GM19099 (cell line): ENCODE results near the gene COPS4.

Experiments
- POLR2A ChIP-seq: IDR thresholded peaks from 3 replicates; pipeline ENCODE4 v1.6.1; 2011; ENCODE audit warnings: low read depth; ENCODE audit not compliant: insufficient read length; ENCODE audit errors: extremely low read depth

COPS4 gene

GRCh38 chr4:83013902-83014301 is 21.1 kb upstream of the COPS4 start:
- no peak for TF ChIP-seq POLR2A

DNA sequence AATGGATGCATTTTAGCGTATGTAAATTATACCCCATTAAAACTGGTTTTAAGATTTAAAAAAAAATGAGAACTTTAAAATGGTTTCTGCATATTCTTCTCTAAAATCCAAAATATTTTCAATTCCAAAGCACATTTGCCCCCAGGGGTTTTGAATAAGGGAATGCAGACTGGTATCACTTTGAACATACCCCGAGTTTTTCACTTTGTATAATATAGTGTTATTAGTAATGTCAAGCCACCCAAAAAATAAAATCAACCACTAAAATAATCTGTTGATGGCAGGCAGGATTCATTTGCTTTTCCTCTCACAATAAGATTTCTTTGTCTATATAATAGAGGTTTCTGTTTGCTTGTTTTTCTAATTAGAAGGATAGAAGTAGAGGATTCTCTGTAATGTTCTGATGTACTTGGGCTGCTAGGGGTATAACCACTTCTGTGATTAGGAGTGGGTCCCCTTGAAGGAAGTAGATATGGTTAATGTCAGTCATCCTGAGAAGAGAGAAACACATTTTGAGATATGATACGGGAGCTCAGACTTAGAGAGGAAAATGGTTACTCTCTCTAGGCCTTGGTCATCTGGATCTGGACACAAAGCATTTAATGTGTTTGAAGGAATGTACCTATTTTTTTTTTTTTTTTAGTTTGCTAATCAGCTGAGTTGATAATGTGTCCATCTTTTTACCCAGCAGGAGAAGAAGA is 15.0 kb upstream of the COPS4 start:
- no peak for TF ChIP-seq POLR2A

GRCh38 chr4:83022724-83023450 is 12.1 kb upstream of the COPS4 start:
- TF ChIP-seq POLR2A = no peak

DNA sequence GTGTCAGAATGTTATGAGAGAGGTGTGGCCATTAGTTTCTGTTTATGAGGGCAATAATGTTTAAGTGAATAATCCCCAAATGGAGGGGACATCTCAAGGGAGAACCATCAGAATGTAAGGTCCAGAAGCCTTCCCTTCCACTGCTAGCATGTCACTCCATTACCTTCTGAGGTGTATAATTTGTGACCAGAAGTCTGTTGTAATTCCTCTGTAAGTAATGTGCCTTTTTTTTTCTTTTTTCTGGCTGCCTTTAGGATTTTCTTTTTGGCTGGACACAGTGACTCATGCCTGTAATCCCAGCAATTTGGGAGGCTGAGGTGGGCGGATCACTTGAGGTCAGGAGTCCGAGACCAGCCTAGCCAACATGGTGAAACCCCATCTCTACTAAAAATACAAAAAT is 10.8 kb upstream of the COPS4 start:
- no peak for TF ChIP-seq POLR2A

DNA sequence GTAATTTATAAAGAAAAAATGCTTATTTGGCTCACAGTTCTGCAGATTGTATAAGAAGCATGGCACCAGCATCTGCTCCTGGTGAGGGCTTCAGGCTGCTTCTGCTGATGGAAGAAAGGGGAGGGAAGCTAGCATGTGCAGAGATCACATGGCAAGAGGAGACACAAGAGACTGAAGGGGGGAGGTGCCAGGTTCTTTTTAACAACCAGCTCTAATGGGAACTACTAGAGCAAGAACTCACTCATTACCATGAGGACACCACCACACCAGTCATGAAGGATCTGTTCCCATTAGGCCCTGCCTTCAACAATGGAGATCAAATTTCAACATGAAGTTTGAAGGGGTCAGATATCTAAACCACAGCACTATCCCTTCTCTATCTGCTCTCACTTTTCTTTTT is 9.4 kb upstream of the COPS4 start:
- no peak for TF ChIP-seq POLR2A

GRCh38 chr4:83028976-83029375 is 6.0 kb upstream of the COPS4 start:
- no peak for TF ChIP-seq POLR2A

DNA sequence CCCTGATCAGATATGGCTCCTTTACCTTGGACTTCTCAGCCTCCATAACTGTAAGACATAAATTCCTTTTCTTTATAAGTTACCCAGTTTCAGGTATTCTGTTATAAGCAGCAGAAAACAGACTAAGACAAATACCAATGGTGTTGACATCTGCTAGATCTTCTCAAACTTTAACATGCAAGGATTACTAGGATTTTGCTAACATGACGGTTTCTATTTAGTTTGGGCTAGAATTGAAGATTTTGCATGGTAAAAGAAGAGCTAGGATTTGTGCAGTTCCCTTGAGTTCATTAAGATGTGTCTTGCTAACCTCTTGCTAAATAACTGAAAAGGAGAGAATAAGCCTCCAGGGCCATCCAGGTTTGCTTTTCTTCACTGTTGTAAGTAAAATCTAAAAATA is 5.3 kb upstream of the COPS4 start:
- TF ChIP-seq POLR2A = no peak

DNA sequence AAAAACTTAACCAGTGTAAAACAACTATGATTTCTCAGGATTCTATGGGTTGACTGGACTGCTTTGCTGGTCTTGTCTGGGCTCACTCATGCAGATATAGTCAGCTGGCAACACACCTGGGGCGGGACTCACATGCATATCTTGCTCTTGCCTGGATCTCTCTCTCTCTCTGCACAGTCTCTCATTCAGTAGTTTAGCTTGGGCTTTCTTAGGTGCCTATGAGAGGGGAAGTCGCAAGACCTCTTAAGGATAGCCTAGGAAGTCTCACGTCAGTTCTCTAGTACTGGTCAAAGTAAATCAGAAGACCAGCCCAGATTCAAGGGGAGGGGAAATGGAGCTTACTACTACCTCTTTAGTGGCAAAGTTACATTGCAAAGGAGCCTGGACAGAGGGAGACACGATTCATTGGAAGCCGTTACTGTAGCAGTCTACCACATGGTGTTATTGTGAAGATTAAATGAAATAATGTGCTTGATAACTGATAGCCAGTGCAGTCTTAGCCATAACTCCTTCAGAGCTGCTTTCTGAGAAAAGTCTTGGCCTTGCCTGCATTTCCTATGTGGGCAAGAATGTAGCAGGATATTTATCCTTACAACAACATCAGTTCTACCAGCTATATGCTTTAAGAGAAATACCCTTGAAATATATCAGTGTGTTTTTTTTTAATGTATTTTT is 2.1 kb downstream of the COPS4 start:
- no peak for TF ChIP-seq POLR2A

GRCh38 chr4:83040269-83040668 is 5.3 kb downstream of the COPS4 start:
- no peak for TF ChIP-seq POLR2A

DNA sequence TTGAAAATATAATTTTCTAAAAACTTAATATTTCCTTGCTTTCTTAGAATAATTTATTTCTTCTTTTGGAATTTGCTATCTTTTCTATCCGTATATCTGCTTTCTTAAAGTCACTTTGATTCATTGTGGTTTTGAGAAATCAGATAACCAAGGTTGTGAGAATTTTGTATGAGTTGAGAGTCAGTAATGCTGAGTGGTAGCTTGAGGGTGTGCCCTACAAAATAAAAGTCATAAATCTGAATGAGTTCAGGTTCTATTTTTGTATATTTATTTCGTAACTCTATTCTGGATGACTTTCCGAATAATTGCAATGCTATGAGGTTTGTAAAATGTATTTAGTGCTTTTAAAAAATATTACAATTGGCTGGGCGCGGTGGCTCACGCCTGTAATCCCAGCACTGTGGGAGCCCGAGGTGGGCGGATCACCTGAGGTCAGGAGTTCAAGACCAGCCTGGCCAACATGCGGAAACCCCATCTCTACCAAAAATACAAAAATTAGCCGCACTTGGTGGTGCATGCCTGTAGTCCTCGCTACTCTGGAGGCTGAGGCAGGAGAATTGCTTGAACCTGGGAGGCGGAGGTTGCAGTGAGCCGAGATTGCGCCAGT is 8.9 kb downstream of the COPS4 start:
- TF ChIP-seq POLR2A = no peak

GRCh38 chr4:83046693-83047473 is 11.9 kb downstream of the COPS4 start:
- TF ChIP-seq POLR2A = no peak

DNA sequence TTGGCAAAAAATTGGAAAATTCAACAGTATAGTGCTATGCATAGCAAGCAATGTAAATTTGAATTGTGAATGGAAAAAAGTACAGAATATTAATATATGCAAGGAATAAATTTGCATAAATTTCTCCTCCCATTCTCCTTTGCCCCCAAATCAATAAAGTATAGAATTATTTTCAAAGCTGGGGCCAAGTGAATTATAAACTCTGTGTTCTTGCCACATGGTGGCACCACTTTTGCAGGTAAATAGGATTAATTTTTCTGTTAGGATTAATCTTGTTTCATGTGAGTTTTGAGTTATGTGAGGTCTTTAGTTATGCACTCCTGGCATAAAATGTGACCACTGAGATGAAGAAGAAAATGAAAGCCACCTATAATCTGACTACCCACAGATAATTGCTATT is 19.9 kb downstream of the COPS4 start:
- no peak for TF ChIP-seq POLR2A

GRCh38 chr4:83062739-83063138 is 27.8 kb downstream of the COPS4 start:
- no peak for TF ChIP-seq POLR2A

DNA sequence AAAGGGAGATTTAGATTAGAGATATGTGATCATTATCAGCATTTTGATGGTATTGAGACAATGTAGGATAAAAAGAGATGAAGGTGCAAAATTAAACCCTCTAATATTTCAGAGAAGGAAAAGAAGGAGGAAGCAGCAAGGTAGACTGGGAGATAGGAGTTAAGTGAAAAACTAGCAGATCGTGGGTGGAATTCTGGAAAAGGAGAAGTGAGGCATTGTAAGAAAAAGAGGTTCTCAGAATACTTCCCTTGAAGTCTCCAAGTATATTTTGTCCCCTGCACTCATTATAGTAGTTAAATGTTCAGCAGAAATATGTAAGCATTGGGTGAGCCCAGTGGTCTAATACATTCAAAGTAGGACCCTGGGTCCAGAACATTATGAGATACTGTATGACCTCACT is 30.3 kb downstream of the COPS4 start:
- TF ChIP-seq POLR2A = no peak
